GM19438 (cell line): ENCODE data around the gene OR6C65.

Experiments used
- ATAC-seq: cut with Tn5 transposase; IDR thresholded peaks from one replicate; pipeline ENCODE4 v1.9.1; 2021; ENCODE audit warnings: low read depth; ENCODE audit not compliant: unreplicated experiment

Gene OR6C65

GRCh38 chr12:55445357-55445756 is 45.0 kb downstream of the OR6C65 start:
- ATAC-seq: no peak

GRCh38 chr12:55446326-55446725 is 46.0 kb downstream of the OR6C65 start:
- no peak for ATAC-seq

DNA sequence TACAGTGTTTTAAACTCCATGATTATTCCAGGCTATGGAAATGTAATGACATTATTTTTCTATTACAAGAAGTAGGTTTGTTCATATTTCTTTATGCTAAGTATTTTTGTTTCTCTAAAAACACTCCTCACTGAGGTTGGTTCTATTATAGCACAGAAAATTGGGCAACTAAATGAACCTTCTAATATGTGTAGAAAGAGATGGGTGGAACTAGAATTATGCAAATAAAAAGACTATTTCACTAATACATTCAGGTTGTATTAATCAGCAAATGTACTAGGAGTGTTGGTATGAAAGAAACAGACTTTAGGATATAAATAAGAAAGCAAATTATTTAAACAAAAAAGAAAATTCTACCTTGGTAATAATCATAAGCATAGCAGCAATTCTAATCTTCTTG is 48.5 kb downstream of the OR6C65 start:
- ATAC-seq: no peak
